Calu3 (cell line): Measurements from ENCODE around the gene SLC39A9. TPM values are rescaled to one million over a fixed set of nuclear protein-coding genes. Genes with fewer than 3 reads are reported as not detected.
A peak's percentile ranks its signal among the peaks of the same experiment; 100 is the strongest.

Experiments used
- BruUV-seq: library from RNA; stranded (reverse); fragments of 400-500 nt; replicated peaks from 2 replicates; lab custom pipeline; 2021; lab: Mats Ljungman, UMichigan
- CTCF ChIA-PET: fragments of 300-600 bp; sonication (Branson Sonifier 250); formaldehyde crosslinking; loops from one replicate; lab custom pipeline; 2022; ENCODE audit warnings: antibody characterized with exemption; lab: Charles Lee
- DNase-seq: peaks from one replicate; pipeline ENCODE4 v3.0.0; 2022
- H3K27ac Mint-ChIP-seq: one replicate; pipeline ENCODE4 v1.8.0; 2022; ENCODE audit warnings: mixed read lengths; ENCODE audit not compliant: unreplicated experiment
- H3K27me3 Mint-ChIP-seq: one replicate; pipeline ENCODE4 v1.8.0; 2022; ENCODE audit warnings: mixed read lengths; ENCODE audit not compliant: unreplicated experiment
- H3K36me3 Mint-ChIP-seq: one replicate; pipeline ENCODE4 v1.8.0; 2022; ENCODE audit warnings: mild to moderate bottlenecking, moderate library complexity, mixed read lengths; ENCODE audit not compliant: insufficient read depth, unreplicated experiment
- H3K4me1 Mint-ChIP-seq: one replicate; pipeline ENCODE4 v1.8.0; 2022; ENCODE audit warnings: mild to moderate bottlenecking, low read depth, mixed read lengths; ENCODE audit not compliant: unreplicated experiment
- H3K4me3 Mint-ChIP-seq: one replicate; pipeline ENCODE4 v1.8.0; 2022; ENCODE audit warnings: mild to moderate bottlenecking, low read depth, moderate library complexity, mixed read lengths; ENCODE audit not compliant: unreplicated experiment
- H3K9me3 Mint-ChIP-seq: one replicate; pipeline ENCODE4 v1.8.0; 2022; ENCODE audit warnings: low read depth, mixed read lengths; ENCODE audit not compliant: unreplicated experiment
- CTCF ChIP-seq: fragments of 200-600 bp; IDR thresholded peaks from one replicate; pipeline ENCODE4 v1.8.0; 2022; ENCODE audit warnings: antibody characterized with exemption; ENCODE audit not compliant: unreplicated experiment
- intact Hi-C: fragments of 100-400 bp; cut with micrococcal nuclease; formaldehyde crosslinking; loops from one replicate; pipeline ENCODE4 v1.10.0; 2022; ENCODE audit not compliant: unreplicated experiment
- total RNA-seq: library from RNA; stranded (reverse); gene quantifications from 2 replicates; pipeline ENCODE4 v1.2.3, GENCODE V29; 2022

The SLC39A9 gene
- total RNA-seq, 1 experiment from 2014 or later: 94.7 TPM

GRCh38 chr14:69451941-69452340 is 53.4 kb downstream of the SLC39A9 start:
- no TSS peak for BruUV-seq
- no peaks in the 10 kb centered on the region for H3K4me1 Mint-ChIP-seq
- no peak for TF ChIP-seq CTCF
- H3K4me3 Mint-ChIP-seq: no peak overlapping the region
- CTCF ChIA-PET: no interaction called here
- no peaks in the 10 kb centered on the region for H3K36me3 Mint-ChIP-seq
- no peak for DNase-seq
- H3K27me3 Mint-ChIP-seq: no peaks in the 10 kb centered on the region
- H3K9me3 Mint-ChIP-seq: no peaks in the 10 kb centered on the region
- peak overlapping the region; percentile 62 for H3K27ac Mint-ChIP-seq
- intact Hi-C loops: loop anchor here (2.0 kb wide), 1 partner anchor 53 kb away; the partner anchor contains the start of genes ERH and SLC39A9

GRCh38 chr14:69458350-69458749 is 59.9 kb downstream of the SLC39A9 start:
- Mint-ChIP-seq H3K27me3 (no peaks in the 10 kb centered on the region), H3K27ac (no peak overlapping the region), H3K4me1 (no peaks in the 10 kb centered on the region), H3K9me3 (no peaks in the 10 kb centered on the region), H3K4me3 (no peak overlapping the region), H3K36me3 (no peaks in the 10 kb centered on the region)
- CTCF ChIA-PET: interaction anchor here (2.5 kb wide), 1 partner anchor 216 kb away, joined by 22 read pairs; no protein-coding TSS in a partner anchor
- TF ChIP-seq CTCF: no peak
- no peak for DNase-seq
- BruUV-seq: no TSS peak
- intact Hi-C loops: no loop called here

DNA sequence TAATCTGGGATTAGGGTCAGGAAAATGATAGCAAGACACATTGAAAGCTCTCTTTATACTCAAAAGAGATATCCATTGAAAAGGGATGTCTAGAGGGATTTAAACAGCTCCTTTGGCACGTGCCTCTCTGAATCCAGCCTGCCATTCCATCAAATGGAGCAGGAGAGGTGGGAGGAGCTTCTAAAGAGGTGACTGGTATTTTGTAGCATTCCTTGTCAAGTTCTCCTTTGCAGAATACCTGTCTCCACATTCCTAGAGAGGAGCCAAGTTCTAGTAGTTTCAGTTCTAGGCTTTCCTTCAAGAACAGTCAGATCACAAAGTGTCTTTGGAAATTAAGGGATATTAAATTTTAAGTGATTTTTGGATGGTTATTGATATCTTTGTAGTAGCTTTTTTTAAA is 60.6 kb downstream of the SLC39A9 start:
- H3K27me3 Mint-ChIP-seq: no peaks in the 10 kb centered on the region
- CTCF ChIA-PET: interaction anchor here (0.6 to 2.5 kb wide), 2 partner anchors 76 to 217 kb away, joined by 3 to 22 read pairs; no protein-coding TSS in a partner anchor
- BruUV-seq: TSS peak; percentile 24
- intact Hi-C loops: no loop called here
- no peak for TF ChIP-seq CTCF
- H3K4me1 Mint-ChIP-seq: peaks cover 4% of the 10 kb centered on the region
- H3K36me3 Mint-ChIP-seq: no peaks in the 10 kb centered on the region
- DNase-seq: no peak
- H3K9me3 Mint-ChIP-seq: no peaks in the 10 kb centered on the region
- no peak overlapping the region for H3K27ac Mint-ChIP-seq
- H3K4me3 Mint-ChIP-seq: no peak overlapping the region

DNA sequence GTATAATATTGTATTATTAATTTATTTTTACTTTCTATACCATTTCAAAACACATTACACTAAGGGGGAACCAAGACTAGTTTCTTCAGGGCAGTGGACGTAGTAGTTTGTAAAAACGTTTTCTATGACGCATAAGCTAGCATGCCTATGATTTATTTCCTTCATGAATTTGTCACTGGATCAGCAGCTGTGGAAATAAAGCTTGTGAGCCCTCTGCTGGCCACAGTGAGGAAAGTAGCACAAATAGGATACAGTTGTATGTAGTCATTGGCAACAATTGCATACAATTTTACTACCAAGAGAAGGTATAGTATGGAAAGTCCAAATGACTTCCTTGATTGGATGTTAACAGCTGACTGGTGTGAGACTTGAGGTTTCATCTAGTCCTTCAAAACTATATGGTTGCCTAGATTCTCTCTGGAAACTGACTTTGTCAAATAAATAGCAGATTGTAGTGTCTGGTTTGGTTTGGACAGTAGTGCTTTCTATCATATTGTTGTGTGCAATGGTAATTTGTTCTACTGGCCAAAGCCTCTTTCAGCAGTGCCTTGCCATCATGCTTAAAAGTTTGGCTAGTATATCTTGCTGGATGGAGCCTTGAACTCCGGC is 61.7 kb downstream of the SLC39A9 start:
- H3K36me3 Mint-ChIP-seq: no peaks in the 10 kb centered on the region
- no TSS peak for BruUV-seq
- intact Hi-C loops: loop anchor here (1.0 to 5.0 kb wide), 3 partner anchors 198 to 333 kb away; partner anchors contain the start of gene GALNT16
- H3K9me3 Mint-ChIP-seq: no peaks in the 10 kb centered on the region
- peak; percentile 71 for DNase-seq
- peak; percentile 58 for TF ChIP-seq CTCF
- no peak overlapping the region for H3K4me3 Mint-ChIP-seq
- CTCF ChIA-PET: interaction anchor here (0.6 to 2.5 kb wide), 12 partner anchors 12 to 597 kb away, joined by 3 to 22 read pairs (median 3); partner anchors contain the start of genes ERH, GALNT16 and SLC39A9
- H3K27me3 Mint-ChIP-seq: no peaks in the 10 kb centered on the region
- H3K27ac Mint-ChIP-seq: no peak overlapping the region
- peaks cover 10% of the 10 kb centered on the region for H3K4me1 Mint-ChIP-seq
